HG03064 (cell line): ENCODE measurements around the gene CROCC2.
"Not testable (repeated sequence)": the region's sequence is repeated elsewhere in the genome, so short reads cannot be mapped to it uniquely, and the experiment has no call there.

Experiments used
- ATAC-seq: cut with Tn5 transposase; IDR thresholded peaks from one replicate; pipeline ENCODE4 v1.9.1; 2021; ENCODE audit warnings: low read depth; ENCODE audit not compliant: unreplicated experiment

CROCC2 gene

DNA sequence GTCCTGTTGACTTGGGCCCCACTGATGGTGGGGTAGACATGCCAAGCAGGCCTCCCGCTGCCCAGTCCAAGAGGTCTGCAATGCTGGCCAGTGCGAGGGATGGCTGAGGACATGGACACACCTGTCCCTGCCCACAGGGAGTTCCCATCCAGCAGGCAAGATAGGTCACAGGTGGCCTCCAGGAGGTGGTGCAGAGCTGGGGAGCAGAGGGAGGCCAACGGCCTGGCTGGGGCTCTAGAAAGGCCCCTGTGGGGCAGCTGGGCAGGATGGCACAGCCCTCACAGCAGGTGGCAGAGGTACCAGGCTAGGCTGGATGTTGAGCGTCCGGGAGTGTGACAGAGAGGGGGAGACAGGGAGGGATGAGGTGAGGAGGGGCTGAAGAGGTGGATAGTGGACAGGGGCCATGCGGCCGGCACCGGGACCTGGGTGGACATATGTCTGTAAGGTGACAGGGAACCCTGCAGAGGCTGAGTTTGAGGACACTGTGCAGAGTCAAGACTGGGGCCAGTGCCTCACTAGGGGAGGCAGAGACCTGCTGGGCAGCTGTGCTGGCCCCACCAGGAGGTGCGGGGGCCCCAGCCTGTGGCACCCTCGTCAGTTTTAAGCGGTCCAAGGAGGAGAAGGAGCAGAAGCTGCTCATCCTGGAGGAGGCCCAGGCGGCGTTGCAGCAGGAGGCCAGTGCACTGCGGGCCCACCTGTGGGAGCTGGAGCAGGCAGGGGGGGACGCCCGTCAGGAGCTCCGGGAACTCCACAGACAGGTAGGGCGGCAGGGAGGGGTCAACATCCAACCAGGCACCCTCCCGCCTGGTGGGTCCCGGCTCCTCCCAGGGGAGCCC lies 58.0 kb downstream of the CROCC2 start:
- no peak for ATAC-seq

GRCh38 chr2:240964704-240965295 lies 58.7 kb downstream of the CROCC2 start:
- ATAC-seq, result no peak

DNA sequence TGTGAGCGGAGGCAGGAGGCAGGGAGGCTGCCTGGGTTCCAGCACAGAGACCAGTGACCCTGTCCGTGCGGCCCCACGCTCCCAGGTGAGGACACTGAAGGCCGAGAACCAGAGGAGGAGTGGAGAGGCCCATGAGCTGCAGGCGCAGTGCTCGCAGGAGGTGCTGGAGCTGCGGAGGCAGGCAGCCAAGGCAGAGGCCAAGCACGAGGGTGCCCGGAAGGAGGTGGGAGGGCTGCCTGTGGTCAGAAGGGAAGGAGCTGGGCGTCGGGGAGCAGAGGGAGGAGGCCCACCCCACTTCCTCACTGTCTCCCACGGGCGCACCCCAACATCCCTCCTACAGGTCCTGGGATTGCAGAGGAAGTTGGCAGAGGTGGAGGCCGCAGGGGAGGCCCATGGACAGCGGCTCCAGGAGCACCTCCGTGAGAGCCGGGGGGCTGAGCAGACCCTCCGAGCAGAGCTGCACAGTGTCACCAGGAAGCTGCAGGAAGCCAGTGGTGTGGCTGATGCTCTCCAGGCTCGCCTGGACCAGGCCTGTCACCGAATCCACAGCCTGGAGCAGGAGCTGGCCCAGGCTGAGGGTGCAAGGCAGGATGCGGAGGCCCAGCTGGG lies 59.3 kb downstream of the CROCC2 start:
- no peak for ATAC-seq

- no peak for ATAC-seq
Measured at GRCh38 chr2:240965905-240966456, 59.8 kb downstream of the CROCC2 start.

DNA sequence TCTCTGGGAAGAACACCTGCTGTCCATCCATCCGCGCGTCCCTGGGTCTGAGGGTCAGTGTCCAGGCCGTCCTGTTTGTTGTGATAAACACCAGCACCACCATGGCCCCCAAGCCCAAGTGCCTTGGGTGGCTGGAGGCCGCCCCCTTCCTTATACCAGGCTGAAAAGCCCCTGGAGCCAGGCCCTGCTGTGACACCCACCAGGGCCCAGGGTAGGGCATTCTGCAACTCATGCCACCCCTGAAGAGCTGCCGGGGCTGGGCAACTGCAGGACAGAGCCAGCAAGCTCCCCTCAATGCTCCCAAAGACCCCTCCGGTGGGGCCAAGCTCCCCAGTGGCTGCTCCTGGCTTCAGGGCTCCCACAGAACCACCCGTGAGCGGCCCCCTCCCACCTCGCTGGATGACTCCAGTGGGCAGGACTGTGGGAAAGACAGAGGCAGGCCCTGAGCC lies 60.3 kb downstream of the CROCC2 start:
- no peak for ATAC-seq

GRCh38 chr2:240966906-240967680 lies 61.0 kb downstream of the CROCC2 start:
- no peak for ATAC-seq

DNA sequence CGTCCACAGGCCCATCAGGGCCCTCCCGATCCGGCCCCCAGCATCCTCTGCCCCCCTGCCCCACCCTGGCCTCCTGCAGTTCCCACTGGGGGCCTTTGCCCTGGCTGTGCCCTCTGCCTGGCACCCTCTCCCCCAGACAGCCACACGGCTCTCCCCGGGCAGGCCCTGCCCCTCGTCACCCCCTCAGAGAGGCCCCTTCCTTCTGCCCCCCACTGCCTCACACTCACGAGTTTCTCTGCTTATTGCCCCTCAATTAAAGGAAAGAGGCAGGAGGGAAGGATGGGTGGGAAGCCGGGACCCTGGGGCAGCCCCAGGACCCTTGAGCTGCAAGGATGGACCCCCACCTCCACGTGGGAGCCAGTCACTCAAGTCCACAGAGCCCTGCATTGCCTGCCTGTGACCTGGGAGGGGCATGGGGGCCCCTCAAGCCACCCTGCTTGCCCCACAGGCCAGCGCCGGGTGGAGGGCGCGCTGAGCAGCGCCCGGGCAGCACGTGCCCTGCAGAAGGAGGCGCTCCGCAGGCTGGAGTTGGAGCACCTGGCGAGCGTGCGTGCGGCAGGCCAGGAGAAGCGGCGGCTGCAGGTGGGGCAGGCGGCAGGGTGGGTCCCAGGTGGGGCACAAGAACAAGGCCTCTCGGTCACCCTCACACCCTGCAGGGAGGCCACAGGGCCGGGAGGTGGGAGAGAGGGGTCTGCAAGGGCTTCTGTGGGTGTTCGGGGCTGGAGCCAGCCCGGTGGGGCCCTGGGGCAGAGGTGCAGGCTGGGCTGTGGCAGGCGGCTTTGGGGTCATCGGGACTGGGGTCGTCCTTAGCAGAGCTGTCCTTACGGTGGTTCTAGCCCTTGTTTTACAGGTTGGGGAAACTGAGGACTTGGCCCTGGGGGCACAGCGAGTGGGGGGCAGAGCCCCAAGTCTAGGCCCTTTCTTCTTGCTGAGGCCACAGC lies 61.8 kb downstream of the CROCC2 start:
- ATAC-seq, result no peak

DNA sequence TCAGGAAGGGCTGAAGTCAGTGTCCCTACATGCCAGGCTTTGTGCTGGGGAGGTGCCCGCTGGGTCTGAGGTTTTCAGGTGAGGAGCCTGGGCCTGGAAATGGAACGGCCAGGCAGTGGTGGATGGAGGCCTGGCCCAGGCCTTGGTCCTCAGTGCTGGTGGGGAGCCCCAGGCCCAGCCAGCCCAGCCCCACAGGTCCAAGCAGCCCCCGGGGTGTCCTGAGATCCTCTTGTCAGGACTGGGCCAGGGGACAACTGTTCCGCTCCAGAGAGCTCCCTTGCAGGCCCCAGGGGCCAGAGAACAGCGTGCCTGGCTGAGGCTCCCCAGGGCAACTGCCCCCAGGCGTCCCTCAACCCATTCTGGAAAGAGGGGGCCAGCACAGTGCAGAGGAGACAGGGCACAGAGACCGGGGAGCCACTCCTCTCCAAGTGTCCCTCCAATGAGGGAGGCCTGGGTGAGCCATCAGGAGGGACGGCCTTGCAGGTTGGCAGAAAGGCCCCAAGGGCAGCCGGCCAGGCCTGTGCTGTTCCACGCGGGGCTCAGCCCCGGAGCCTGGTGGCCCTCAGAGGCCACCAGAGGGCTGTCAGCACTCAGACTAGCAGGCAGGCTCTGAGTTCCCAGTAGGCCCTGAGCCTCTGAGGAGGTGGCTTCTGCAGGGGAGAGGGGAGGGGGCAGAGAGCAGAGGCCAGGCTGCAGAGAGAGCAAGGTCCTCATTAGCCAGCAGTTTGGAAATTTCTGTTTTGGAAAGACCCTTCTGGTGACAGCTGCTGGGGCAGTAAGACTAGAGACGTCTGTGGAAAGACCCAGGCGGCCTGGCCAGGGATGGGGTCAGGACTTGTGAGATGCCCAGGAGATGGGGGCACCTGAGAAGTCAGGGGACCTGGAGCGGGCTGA lies 62.8 kb downstream of the CROCC2 start:
- ATAC-seq, result no peak

- no peak for ATAC-seq
Measured at GRCh38 chr2:240970104-240970503, 64.0 kb downstream of the CROCC2 start.

GRCh38 chr2:240970816-240971215 lies 64.7 kb downstream of the CROCC2 start:
- no peak for ATAC-seq

- ATAC-seq, result no peak
Measured at GRCh38 chr2:240972201-240972600, 66.1 kb downstream of the CROCC2 start.

DNA sequence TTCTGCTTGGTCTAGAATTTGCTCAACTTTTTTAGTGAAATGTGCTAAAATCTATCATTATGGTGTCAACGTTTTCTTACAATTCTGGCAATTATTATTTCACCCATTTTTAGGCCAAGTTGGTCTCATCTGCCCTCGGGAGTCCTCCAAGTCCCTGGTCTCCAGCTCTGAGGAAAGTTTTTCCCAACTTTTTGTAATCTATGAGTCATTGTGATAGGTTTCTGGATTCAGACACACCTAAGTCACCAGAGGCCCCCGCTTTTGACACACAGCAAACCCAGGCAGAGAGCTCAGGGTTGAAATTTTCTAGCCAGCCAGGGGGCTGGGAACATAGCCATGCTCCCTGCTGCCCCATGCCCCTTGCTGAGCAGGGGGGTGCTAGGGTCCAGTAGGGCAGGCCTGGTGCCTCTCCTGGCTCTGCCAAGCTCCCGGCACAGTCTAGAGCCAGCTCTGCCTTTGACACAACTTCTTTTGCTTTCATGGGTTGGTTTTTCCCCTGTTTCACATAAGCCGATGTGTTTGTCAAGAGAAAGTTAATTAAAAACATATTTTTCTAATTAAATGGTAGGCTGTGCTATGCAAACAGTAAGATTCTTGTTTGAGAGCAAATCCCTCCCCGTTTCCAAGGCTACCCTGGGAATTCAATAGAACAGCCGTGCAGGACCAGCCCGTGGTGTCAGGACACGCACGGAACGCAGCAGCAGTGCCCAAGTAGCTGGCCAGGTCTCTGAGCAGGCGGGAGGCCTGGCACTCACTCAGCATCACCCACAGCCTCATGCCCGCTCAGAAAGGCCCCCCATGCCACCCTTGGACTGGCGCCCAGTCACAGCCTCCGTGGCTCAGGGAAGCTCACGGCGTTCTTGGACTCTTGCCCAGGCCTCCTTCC lies 66.7 kb downstream of the CROCC2 start:
- ATAC-seq, result no peak

- ATAC-seq, result no peak
Measured at GRCh38 chr2:240974771-240975572, 68.8 kb downstream of the CROCC2 start.

DNA sequence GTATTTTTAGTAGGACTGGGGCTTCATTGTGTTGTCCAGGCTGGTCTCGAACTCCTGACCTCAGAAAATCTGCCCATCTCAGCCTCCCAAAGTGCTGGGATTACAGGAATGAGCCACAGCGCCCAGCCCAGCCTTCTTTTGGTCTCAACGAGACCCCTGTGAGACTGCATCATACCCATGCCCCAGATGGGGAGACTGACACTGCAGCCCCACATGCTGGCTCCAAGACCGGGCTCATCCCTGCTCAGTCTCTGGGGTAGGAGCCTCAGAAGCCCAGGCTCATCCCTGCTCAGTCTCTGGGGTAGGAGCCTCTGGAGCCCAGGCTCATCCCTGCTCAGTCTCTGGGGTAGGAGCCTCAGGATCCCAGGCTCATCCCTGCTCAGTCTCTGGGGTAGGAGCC lies 69.8 kb downstream of the CROCC2 start:
- not testable (repeated sequence) for ATAC-seq

DNA sequence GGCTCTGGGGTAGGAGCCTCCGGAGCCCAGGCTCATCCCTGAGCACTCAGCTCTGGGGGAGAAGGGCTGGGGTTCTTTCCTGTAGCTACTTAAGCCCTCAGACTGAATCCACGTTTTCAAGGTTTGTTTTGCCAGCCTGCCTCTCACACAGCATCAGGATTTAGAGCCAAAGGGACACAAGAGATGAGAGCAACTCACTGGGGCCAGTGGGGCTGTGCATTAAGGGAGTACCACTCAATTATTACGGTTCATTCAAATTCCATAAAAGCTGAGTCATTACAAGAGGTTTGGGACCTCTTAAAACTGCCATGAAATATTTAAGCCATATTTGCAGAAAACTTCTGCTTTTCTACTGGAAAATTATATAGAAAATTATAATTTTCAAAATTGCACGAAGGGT lies 75.1 kb downstream of the CROCC2 start:
- no peak for ATAC-seq

GRCh38 chr2:240981871-240982800 lies 76.0 kb downstream of the CROCC2 start:
- no peak for ATAC-seq
